ENCODE results near the gene CEP152. TPM values are rescaled to one million over a fixed set of nuclear protein-coding genes. Genes with fewer than 3 reads are reported as not detected.

Gene CEP152
- total and polyA plus RNA-seq, 2 experiments from 2014 or later: 14.6 to 30.5 TPM

DNA sequence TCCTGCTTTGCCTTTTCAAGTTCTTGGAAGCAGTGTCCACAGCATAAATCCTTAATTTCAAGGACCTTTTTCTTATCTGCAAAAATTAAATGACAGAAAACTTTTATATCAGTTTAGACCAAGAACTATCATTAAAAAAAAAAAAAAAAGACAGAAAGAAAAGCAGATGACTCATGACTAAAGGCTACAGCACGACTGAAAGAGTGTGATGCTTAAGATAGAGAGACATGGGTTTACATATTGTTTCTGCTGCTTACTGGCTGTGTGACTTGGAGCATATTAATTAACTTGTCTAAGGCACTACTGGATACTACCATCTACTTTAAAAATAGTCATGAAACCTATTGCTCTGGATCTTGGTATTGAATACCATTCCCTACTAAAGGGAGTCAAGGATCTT is 62.3 kb downstream of the CEP152 start:
- no peak for ATAC-seq
- no peaks in the 10 kb centered on the region for H3K27me3 ChIP-seq (ENCODE audit: insufficient read depth)

More for the DNA sequence above, 62.3 kb downstream of the CEP152 start:
- H3F3A ChIP-seq (replicated peaks; ENCODE audit: low read depth): no peaks in the 10 kb centered on the region
- no peak overlapping the region for H3K27ac ChIP-seq (ENCODE audit: low read depth)
- H3K9me2 ChIP-seq (ENCODE audit: insufficient read depth): no peaks in the 10 kb centered on the region
- Mint-ChIP-seq H3K4me1 (peaks cover 10% of the 10 kb centered on the region), H3K36me3 (ENCODE audit: low read depth) (peaks cover 5% of the 10 kb centered on the region; the same call in 1 of the 3 replicates), H3K27me3 (ENCODE audit: insufficient read depth, low read depth, poor library complexity) (no peaks in the 10 kb centered on the region), H3K9me3 (no peaks in the 10 kb centered on the region), H3K27ac (no peak overlapping the region), H3K4me3 (no peak overlapping the region)
- no peak overlapping the region for H3K4me2 ChIP-seq
- H3K4me3 ChIP-seq: no peak overlapping the region
- TF ChIP-seq JUNB (IDR thresholded peaks at IDR 0.05; ENCODE audit: unreplicated experiment): no peak
- no peak for TF ChIP-seq ZNF114 (CRISPR knock-in tag; IDR thresholded peaks at IDR 0.05)
- no peak for TF ChIP-seq ZNF331 (CRISPR knock-in tag; IDR thresholded peaks at IDR 0.05; ENCODE audit: low read depth)
- TF ChIP-seq EZH2 (IDR thresholded peaks at IDR 0.05; ENCODE audit: low read depth, unreplicated experiment): no peak
- TF ChIP-seq, protein P1, sequence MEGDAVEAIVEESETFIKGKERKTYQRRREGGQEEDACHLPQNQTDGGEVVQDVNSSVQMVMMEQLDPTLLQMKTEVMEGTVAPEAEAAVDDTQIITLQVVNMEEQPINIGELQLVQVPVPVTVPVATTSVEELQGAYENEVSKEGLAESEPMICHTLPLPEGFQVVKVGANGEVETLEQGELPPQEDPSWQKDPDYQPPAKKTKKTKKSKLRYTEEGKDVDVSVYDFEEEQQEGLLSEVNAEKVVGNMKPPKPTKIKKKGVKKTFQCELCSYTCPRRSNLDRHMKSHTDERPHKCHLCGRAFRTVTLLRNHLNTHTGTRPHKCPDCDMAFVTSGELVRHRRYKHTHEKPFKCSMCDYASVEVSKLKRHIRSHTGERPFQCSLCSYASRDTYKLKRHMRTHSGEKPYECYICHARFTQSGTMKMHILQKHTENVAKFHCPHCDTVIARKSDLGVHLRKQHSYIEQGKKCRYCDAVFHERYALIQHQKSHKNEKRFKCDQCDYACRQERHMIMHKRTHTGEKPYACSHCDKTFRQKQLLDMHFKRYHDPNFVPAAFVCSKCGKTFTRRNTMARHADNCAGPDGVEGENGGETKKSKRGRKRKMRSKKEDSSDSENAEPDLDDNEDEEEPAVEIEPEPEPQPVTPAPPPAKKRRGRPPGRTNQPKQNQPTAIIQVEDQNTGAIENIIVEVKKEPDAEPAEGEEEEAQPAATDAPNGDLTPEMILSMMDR (conservative IDR thresholded peaks at IDR 0.05; ENCODE audit: low read depth in 2 of 2): no peak
- no peak for TF ChIP-seq NANOG (IDR thresholded peaks at IDR 0.05; ENCODE audit: borderline replicate concordance)
- TF ChIP-seq, protein P2, sequence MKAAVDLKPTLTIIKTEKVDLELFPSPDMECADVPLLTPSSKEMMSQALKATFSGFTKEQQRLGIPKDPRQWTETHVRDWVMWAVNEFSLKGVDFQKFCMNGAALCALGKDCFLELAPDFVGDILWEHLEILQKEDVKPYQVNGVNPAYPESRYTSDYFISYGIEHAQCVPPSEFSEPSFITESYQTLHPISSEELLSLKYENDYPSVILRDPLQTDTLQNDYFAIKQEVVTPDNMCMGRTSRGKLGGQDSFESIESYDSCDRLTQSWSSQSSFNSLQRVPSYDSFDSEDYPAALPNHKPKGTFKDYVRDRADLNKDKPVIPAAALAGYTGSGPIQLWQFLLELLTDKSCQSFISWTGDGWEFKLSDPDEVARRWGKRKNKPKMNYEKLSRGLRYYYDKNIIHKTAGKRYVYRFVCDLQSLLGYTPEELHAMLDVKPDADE (IDR thresholded peaks at IDR 0.05): no peak
- TF ChIP-seq EZH2phosphoT487 (IDR thresholded peaks at IDR 0.05; ENCODE audit: unreplicated experiment): no peak
- TF ChIP-seq POLR2AphosphoS5 (IDR thresholded peaks at IDR 0.05; ENCODE audit: low read depth): no peak
- TF ChIP-seq, protein P3, sequence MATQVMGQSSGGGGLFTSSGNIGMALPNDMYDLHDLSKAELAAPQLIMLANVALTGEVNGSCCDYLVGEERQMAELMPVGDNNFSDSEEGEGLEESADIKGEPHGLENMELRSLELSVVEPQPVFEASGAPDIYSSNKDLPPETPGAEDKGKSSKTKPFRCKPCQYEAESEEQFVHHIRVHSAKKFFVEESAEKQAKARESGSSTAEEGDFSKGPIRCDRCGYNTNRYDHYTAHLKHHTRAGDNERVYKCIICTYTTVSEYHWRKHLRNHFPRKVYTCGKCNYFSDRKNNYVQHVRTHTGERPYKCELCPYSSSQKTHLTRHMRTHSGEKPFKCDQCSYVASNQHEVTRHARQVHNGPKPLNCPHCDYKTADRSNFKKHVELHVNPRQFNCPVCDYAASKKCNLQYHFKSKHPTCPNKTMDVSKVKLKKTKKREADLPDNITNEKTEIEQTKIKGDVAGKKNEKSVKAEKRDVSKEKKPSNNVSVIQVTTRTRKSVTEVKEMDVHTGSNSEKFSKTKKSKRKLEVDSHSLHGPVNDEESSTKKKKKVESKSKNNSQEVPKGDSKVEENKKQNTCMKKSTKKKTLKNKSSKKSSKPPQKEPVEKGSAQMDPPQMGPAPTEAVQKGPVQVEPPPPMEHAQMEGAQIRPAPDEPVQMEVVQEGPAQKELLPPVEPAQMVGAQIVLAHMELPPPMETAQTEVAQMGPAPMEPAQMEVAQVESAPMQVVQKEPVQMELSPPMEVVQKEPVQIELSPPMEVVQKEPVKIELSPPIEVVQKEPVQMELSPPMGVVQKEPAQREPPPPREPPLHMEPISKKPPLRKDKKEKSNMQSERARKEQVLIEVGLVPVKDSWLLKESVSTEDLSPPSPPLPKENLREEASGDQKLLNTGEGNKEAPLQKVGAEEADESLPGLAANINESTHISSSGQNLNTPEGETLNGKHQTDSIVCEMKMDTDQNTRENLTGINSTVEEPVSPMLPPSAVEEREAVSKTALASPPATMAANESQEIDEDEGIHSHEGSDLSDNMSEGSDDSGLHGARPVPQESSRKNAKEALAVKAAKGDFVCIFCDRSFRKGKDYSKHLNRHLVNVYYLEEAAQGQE (IDR thresholded peaks at IDR 0.05; ENCODE audit: unreplicated experiment): no peak
- TF ChIP-seq CREB1 (CRISPR knock-in tag; IDR thresholded peaks at IDR 0.05; ENCODE audit: low read depth): no peak
- TF ChIP-seq, protein P4, sequence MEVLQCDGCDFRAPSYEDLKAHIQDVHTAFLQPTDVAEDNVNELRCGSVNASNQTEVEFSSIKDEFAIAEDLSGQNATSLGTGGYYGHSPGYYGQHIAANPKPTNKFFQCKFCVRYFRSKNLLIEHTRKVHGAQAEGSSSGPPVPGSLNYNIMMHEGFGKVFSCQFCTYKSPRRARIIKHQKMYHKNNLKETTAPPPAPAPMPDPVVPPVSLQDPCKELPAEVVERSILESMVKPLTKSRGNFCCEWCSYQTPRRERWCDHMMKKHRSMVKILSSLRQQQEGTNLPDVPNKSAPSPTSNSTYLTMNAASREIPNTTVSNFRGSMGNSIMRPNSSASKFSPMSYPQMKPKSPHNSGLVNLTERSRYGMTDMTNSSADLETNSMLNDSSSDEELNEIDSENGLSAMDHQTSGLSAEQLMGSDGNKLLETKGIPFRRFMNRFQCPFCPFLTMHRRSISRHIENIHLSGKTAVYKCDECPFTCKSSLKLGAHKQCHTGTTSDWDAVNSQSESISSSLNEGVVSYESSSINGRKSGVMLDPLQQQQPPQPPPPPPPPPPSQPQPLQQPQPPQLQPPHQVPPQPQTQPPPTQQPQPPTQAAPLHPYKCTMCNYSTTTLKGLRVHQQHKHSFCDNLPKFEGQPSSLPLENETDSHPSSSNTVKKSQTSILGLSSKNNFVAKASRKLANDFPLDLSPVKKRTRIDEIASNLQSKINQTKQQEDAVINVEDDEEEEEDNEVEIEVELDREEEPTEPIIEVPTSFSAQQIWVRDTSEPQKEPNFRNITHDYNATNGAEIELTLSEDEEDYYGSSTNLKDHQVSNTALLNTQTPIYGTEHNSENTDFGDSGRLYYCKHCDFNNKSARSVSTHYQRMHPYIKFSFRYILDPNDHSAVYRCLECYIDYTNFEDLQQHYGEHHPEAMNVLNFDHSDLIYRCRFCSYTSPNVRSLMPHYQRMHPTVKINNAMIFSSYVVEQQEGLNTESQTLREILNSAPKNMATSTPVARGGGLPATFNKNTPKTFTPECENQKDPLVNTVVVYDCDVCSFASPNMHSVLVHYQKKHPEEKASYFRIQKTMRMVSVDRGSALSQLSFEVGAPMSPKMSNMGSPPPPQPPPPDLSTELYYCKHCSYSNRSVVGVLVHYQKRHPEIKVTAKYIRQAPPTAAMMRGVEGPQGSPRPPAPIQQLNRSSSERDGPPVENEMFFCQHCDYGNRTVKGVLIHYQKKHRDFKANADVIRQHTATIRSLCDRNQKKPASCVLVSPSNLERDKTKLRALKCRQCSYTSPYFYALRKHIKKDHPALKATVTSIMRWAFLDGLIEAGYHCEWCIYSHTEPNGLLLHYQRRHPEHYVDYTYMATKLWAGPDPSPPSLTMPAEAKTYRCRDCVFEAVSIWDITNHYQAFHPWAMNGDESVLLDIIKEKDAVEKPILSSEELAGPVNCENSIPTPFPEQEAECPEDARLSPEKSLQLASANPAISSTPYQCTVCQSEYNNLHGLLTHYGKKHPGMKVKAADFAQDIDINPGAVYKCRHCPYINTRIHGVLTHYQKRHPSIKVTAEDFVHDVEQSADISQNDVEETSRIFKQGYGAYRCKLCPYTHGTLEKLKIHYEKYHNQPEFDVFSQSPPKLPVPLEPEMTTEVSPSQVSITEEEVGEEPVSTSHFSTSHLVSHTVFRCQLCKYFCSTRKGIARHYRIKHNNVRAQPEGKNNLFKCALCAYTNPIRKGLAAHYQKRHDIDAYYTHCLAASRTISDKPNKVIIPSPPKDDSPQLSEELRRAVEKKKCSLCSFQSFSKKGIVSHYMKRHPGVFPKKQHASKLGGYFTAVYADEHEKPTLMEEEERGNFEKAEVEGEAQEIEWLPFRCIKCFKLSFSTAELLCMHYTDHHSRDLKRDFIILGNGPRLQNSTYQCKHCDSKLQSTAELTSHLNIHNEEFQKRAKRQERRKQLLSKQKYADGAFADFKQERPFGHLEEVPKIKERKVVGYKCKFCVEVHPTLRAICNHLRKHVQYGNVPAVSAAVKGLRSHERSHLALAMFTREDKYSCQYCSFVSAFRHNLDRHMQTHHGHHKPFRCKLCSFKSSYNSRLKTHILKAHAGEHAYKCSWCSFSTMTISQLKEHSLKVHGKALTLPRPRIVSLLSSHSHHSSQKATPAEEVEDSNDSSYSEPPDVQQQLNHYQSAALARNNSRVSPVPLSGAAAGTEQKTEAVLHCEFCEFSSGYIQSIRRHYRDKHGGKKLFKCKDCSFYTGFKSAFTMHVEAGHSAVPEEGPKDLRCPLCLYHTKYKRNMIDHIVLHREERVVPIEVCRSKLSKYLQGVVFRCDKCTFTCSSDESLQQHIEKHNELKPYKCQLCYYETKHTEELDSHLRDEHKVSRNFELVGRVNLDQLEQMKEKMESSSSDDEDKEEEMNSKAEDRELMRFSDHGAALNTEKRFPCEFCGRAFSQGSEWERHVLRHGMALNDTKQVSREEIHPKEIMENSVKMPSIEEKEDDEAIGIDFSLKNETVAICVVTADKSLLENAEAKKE (CRISPR knock-in tag; IDR thresholded peaks at IDR 0.05): no peak
- TF ChIP-seq STAT1 (IDR thresholded peaks at IDR 0.05; ENCODE audit: unreplicated experiment): no peak
- no peaks in the 10 kb centered on the region for H4K20me1 ChIP-seq (replicated peaks; ENCODE audit: insufficient read depth)
- H3K4me1 ChIP-seq (ENCODE audit: insufficient read depth): no peaks in the 10 kb centered on the region
- H3K36me3 ChIP-seq (ENCODE audit: insufficient read depth): peaks cover 3% of the 10 kb centered on the region; the same call in 1 of the 2 replicates
- no peaks in the 10 kb centered on the region for H3K79me2 ChIP-seq (replicated peaks; ENCODE audit: insufficient read depth)
- no peak for DNase-seq (ENCODE audit: low spot score)
- H2AFZ ChIP-seq: no peak overlapping the region

Data from GM23338 (cell line).